Endometrium (tissue), 2 donors: Measurements from ENCODE around the gene TEKT2.

ENCODE experiments used
- FAIRE-seq: peaks from 2 replicates; lab custom pipeline; 2012; peaks lifted over from hg19 to GRCh38; lab: Jason Lieb, UNC
- donor health status: control.
- donor health status: control.

TEKT2 gene

GRCh38 chr1:36083635-36084496, at the start of gene TEKT2:
TEKT2 (plus strand) TSS chr1:36084094; CDS start chr1:36084922, 828 bp downstream.
- FAIRE-seq = no peak

- FAIRE-seq = no peak
Measured at GRCh38 chr1:36034692-36035091, 49.2 kb upstream of the TEKT2 start.

- no peak for FAIRE-seq
Measured at GRCh38 chr1:36035154-36035553, 48.7 kb upstream of the TEKT2 start.

- no peak for FAIRE-seq
Measured at GRCh38 chr1:36040238-36040637, 43.7 kb upstream of the TEKT2 start.

- FAIRE-seq = no peak
Measured at GRCh38 chr1:36051821-36052220, 32.1 kb upstream of the TEKT2 start.

GRCh38 chr1:36053978-36054377, 29.9 kb upstream of the TEKT2 start:
- no peak for FAIRE-seq

- no peak for FAIRE-seq
Measured at GRCh38 chr1:36055706-36056105, 28.2 kb upstream of the TEKT2 start.

GRCh38 chr1:36062315-36062714, 21.6 kb upstream of the TEKT2 start:
- FAIRE-seq = no peak

- no peak for FAIRE-seq
Measured at GRCh38 chr1:36067871-36068270, 16.0 kb upstream of the TEKT2 start.

GRCh38 chr1:36068866-36069265, 15.0 kb upstream of the TEKT2 start:
- FAIRE-seq = no peak

GRCh38 chr1:36070349-36070748, 13.5 kb upstream of the TEKT2 start:
- FAIRE-seq = no peak

- FAIRE-seq = no peak
Measured at GRCh38 chr1:36076979-36077573, 6.8 kb upstream of the TEKT2 start.

GRCh38 chr1:36080236-36080635, 3.7 kb upstream of the TEKT2 start:
- FAIRE-seq = no peak

GRCh38 chr1:36080801-36081200, 3.1 kb upstream of the TEKT2 start:
- FAIRE-seq = no peak

GRCh38 chr1:36081926-36082485, 1.9 kb upstream of the TEKT2 start:
- FAIRE-seq = no peak

GRCh38 chr1:36083219-36083618, 675 bp upstream of the TEKT2 start:
- FAIRE-seq = no peak

GRCh38 chr1:36084497-36085115, 712 bp downstream of the TEKT2 start:
- FAIRE-seq = no peak

GRCh38 chr1:36085126-36085525, 1.2 kb downstream of the TEKT2 start:
- FAIRE-seq = no peak

GRCh38 chr1:36085686-36086526, 2.0 kb downstream of the TEKT2 start:
- no peak for FAIRE-seq

GRCh38 chr1:36086529-36087232, 2.8 kb downstream of the TEKT2 start:
- FAIRE-seq = no peak
